ENCODE measurements around the gene ANKRD27.

The ANKRD27 gene

GRCh38 chr19:32674153-32674930 is 638 bp downstream of the ANKRD27 start:
- no peak for DNase-seq (ENCODE audit: low read depth)
- TF ChIP-seq CTCF (conservative IDR thresholded peaks at IDR 0.05; ENCODE audit: low read length): no peak
- peak overlapping the region; percentile 84 for H3K4me3 ChIP-seq (ENCODE audit: low read length)

GRCh38 chr19:32673573-32673972 is 1.4 kb downstream of the ANKRD27 start:
- no peak for TF ChIP-seq CTCF (conservative IDR thresholded peaks at IDR 0.05; ENCODE audit: low read length)
- peak overlapping the region; percentile 9 for H3K4me3 ChIP-seq (ENCODE audit: low read length)
- no peak for DNase-seq (ENCODE audit: low read depth)

GRCh38 chr19:32672841-32673240 is 2.1 kb downstream of the ANKRD27 start:
- H3K4me3 ChIP-seq (ENCODE audit: low read length): no peak overlapping the region
- DNase-seq (ENCODE audit: low read depth): no peak
- no peak for TF ChIP-seq CTCF (conservative IDR thresholded peaks at IDR 0.05; ENCODE audit: low read length)

GRCh38 chr19:32671883-32672593 is 2.9 kb downstream of the ANKRD27 start:
- no peak overlapping the region for H3K4me3 ChIP-seq (ENCODE audit: low read length)
- no peak for TF ChIP-seq CTCF (conservative IDR thresholded peaks at IDR 0.05; ENCODE audit: low read length)
- no peak for DNase-seq (ENCODE audit: low read depth)

- DNase-seq (ENCODE audit: low read depth): peak; percentile 29
- TF ChIP-seq CTCF (conservative IDR thresholded peaks at IDR 0.05; ENCODE audit: low read length): no peak
- no peak overlapping the region for H3K4me3 ChIP-seq (ENCODE audit: low read length)
These were observed 5.7 kb downstream of the ANKRD27 start for GRCh38 chr19:32669310-32669709.

- DNase-seq (ENCODE audit: low read depth): no peak
- no peak for TF ChIP-seq CTCF (conservative IDR thresholded peaks at IDR 0.05; ENCODE audit: low read length)
- H3K4me3 ChIP-seq (ENCODE audit: low read length): no peak overlapping the region
These were observed 8.9 kb downstream of the ANKRD27 start for GRCh38 chr19:32666084-32666483.

- H3K4me3 ChIP-seq (ENCODE audit: low read length): no peak overlapping the region
- no peak for TF ChIP-seq CTCF (conservative IDR thresholded peaks at IDR 0.05; ENCODE audit: low read length)
- peak; percentile 40 for DNase-seq (ENCODE audit: low read depth)
These were observed 12.8 kb downstream of the ANKRD27 start for GRCh38 chr19:32662186-32662585.

Measured in AG10803 (cell line).